Measurements from ENCODE around the gene ANTXR1. TPM values are rescaled to one million over a fixed set of nuclear protein-coding genes. Genes with fewer than 3 reads are reported as not detected.
"Not testable (repeated sequence)": the region's sequence is repeated elsewhere in the genome, so short reads cannot be mapped to it uniquely, and the experiment has no call there.

Gene ANTXR1
- total and polyA plus RNA-seq, 2 donors from 2014 or later, result 7.0 to 42.6 TPM

DNA sequence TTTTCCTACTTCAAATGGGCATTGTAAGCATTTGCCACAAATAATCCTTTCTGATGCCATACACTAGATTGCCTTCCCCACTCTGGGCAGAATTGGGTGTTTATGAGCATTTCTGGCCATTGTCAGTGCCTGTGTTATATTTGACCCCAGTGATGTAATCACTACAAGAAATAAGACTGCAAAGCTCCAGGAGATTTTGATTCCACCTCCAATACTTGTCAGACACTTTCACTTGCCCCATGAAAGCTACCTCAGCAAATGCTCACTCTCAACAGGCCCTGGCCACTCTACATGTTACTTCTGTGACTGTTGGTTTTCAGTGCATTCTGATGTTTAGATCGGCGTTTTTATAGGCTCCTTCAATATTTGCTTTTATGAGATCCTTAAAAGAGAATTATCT lies 239.0 kb downstream of the ANTXR1 start:
- TF ChIP-seq, protein P1, sequence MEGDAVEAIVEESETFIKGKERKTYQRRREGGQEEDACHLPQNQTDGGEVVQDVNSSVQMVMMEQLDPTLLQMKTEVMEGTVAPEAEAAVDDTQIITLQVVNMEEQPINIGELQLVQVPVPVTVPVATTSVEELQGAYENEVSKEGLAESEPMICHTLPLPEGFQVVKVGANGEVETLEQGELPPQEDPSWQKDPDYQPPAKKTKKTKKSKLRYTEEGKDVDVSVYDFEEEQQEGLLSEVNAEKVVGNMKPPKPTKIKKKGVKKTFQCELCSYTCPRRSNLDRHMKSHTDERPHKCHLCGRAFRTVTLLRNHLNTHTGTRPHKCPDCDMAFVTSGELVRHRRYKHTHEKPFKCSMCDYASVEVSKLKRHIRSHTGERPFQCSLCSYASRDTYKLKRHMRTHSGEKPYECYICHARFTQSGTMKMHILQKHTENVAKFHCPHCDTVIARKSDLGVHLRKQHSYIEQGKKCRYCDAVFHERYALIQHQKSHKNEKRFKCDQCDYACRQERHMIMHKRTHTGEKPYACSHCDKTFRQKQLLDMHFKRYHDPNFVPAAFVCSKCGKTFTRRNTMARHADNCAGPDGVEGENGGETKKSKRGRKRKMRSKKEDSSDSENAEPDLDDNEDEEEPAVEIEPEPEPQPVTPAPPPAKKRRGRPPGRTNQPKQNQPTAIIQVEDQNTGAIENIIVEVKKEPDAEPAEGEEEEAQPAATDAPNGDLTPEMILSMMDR (IDR thresholded peaks at IDR 0.05; ENCODE audit: borderline replicate concordance, extremely low read depth, insufficient read depth), result no peak
- no peaks in the 10 kb centered on the region for H3K9me3 ChIP-seq (ENCODE audit: control insufficient read depth in 2 of 3, insufficient read depth in 1 of 3, low read length in 3 of 3)
- no peaks in the 10 kb centered on the region for H3K27me3 ChIP-seq (ENCODE audit: control insufficient read depth, insufficient read depth, low read length)
- DNase-seq (no peak), FAIRE-seq (no peak)
- H3K4me3 ChIP-seq (ENCODE audit: low read length in 3 of 3), result no peak overlapping the region
- H3K27ac ChIP-seq (ENCODE audit: low read depth in 2 of 2, low read length in 2 of 2), result no peak overlapping the region
- intact Hi-C loops (cut with DNase I), result no loop called here
- no peaks in the 10 kb centered on the region for H3K4me1 ChIP-seq (ENCODE audit: control insufficient read depth in 2 of 3, insufficient read depth in 2 of 3, low read depth in 1 of 3, low read length in 3 of 3)
- no peaks in the 10 kb centered on the region for H3K36me3 ChIP-seq (ENCODE audit: control insufficient read depth in 2 of 3, insufficient read depth in 3 of 3, low read length in 3 of 3)
- H3K9ac ChIP-seq (ENCODE audit: low read length in 3 of 3), result no peak overlapping the region

DNA sequence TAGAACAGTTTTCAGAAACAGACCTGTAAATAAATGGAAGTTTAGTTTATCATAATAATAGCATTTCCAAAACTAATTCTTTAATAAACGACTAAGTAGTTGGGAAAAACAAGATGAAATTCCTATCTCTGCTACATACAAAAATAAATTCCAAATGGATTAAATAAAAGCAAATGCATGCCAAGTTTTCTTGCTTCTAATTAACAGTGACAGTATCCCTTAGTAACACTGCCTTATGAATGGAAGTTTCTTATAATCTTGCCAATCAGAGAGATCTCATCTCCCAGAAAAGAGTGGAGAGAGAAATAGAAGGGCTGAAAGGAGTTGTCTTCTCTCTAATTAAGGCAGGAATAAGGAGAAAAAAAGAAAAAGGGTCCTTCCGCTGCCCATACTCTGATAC lies 240.1 kb downstream of the ANTXR1 start:
- Histone ChIP-seq H3K36me3 (ENCODE audit: control insufficient read depth in 2 of 3, insufficient read depth in 3 of 3, low read length in 3 of 3) (no peaks in the 10 kb centered on the region), H3K9ac (ENCODE audit: low read length in 3 of 3) (no peak overlapping the region), H3K4me3 (ENCODE audit: low read length in 3 of 3) (no peak overlapping the region), H3K27me3 (ENCODE audit: control insufficient read depth, insufficient read depth, low read length) (no peaks in the 10 kb centered on the region), H3K9me3 (ENCODE audit: control insufficient read depth in 2 of 3, insufficient read depth in 1 of 3, low read length in 3 of 3) (no peaks in the 10 kb centered on the region), H3K4me1 (ENCODE audit: control insufficient read depth in 2 of 3, insufficient read depth in 2 of 3, low read depth in 1 of 3, low read length in 3 of 3) (no peaks in the 10 kb centered on the region), H3K27ac (ENCODE audit: low read depth in 2 of 2, low read length in 2 of 2) (no peak overlapping the region)
- DNase-seq (no peak), FAIRE-seq (peak; percentile 6)
- intact Hi-C loops (cut with DNase I), result no loop called here
- TF ChIP-seq, protein P1 (IDR thresholded peaks at IDR 0.05; ENCODE audit: borderline replicate concordance, extremely low read depth, insufficient read depth), result no peak

DNA sequence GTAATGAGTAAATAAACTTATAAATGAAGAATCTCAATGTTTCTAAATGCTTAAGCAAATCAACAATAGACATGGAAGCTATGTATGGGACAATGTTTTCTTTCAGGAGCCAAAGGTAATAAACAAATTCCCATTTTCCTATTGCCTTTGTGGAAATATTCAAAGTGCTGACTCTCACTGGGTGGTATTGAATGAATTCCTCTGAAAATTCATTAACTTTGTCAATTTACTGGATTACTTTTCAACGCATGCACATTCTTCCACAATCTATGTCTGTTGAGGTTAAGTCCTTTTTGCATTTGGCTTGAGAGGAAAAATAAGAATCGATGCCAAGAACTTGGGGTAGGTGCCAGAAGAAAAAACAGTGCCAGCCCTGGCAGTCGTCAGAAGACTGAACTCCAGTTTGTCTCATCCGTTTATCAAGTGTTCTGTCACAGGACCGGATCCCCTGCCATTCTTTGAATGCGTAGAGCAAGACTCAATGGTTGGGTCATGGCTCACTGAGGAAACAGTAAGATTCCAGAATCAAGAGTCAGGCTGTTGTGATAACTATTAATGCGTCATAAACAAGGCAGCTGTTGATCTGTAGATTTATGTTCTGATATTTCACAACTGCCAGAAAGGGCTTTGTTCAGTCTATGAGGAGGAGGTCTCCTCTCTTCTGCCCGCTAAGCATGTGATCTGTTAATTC lies 240.8 kb downstream of the ANTXR1 start:
- no peaks in the 10 kb centered on the region for H3K4me1 ChIP-seq (ENCODE audit: control insufficient read depth in 2 of 3, insufficient read depth in 2 of 3, low read depth in 1 of 3, low read length in 3 of 3)
- H3K36me3 ChIP-seq (ENCODE audit: control insufficient read depth in 2 of 3, insufficient read depth in 3 of 3, low read length in 3 of 3), result no peaks in the 10 kb centered on the region
- H3K9me3 ChIP-seq (ENCODE audit: control insufficient read depth in 2 of 3, insufficient read depth in 1 of 3, low read length in 3 of 3), result no peaks in the 10 kb centered on the region
- DNase-seq, result no peak
- no peaks in the 10 kb centered on the region for H3K27me3 ChIP-seq (ENCODE audit: control insufficient read depth, insufficient read depth, low read length)
- no peak overlapping the region for H3K4me3 ChIP-seq (ENCODE audit: low read length in 3 of 3)
- intact Hi-C loops (cut with DNase I), result no loop called here
- TF ChIP-seq, protein P1 (IDR thresholded peaks at IDR 0.05; ENCODE audit: borderline replicate concordance, extremely low read depth, insufficient read depth), result no peak
- H3K27ac ChIP-seq (ENCODE audit: low read depth in 2 of 2, low read length in 2 of 2), result peak overlapping the region in 1 of 2 donors; percentile 55
- FAIRE-seq, result no peak
- no peak overlapping the region for H3K9ac ChIP-seq (ENCODE audit: low read length in 3 of 3)

DNA sequence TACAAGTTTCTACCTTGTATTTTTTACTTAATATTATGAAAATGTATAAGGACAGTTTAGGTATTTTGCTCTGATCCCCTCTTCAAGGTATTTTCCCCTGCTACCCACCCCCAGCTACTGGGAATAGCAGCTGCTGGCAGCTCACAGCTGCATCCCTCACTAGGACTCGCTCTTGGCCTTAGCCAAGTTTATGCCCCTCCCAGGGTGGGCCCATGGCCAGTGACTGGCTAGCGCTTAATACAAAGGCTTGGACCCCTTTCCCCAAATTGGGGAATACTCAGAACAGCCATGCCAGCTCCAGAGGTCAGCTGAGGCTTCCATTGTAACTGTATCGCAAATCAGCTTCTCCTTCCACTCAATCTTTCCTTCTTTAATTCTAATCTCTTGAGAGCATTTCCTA lies 242.8 kb downstream of the ANTXR1 start:
- Histone ChIP-seq H3K4me1 (ENCODE audit: control insufficient read depth in 2 of 3, insufficient read depth in 2 of 3, low read depth in 1 of 3, low read length in 3 of 3) (no peaks in the 10 kb centered on the region), H3K9ac (ENCODE audit: low read length in 3 of 3) (no peak overlapping the region), H3K27me3 (ENCODE audit: control insufficient read depth, insufficient read depth, low read length) (no peaks in the 10 kb centered on the region), H3K27ac (ENCODE audit: low read depth in 2 of 2, low read length in 2 of 2) (no peak overlapping the region), H3K9me3 (ENCODE audit: control insufficient read depth in 2 of 3, insufficient read depth in 1 of 3, low read length in 3 of 3) (peaks cover 0 to 2% (median 0%) of the 10 kb centered on the region in 3 donors), H3K36me3 (ENCODE audit: control insufficient read depth in 2 of 3, insufficient read depth in 3 of 3, low read length in 3 of 3) (no peaks in the 10 kb centered on the region), H3K4me3 (ENCODE audit: low read length in 3 of 3) (no peak overlapping the region)
- intact Hi-C loops (cut with DNase I), result no loop called here
- TF ChIP-seq, protein P1 (IDR thresholded peaks at IDR 0.05; ENCODE audit: borderline replicate concordance, extremely low read depth, insufficient read depth), result no peak
- DNase-seq (no peak), FAIRE-seq (no peak)

DNA sequence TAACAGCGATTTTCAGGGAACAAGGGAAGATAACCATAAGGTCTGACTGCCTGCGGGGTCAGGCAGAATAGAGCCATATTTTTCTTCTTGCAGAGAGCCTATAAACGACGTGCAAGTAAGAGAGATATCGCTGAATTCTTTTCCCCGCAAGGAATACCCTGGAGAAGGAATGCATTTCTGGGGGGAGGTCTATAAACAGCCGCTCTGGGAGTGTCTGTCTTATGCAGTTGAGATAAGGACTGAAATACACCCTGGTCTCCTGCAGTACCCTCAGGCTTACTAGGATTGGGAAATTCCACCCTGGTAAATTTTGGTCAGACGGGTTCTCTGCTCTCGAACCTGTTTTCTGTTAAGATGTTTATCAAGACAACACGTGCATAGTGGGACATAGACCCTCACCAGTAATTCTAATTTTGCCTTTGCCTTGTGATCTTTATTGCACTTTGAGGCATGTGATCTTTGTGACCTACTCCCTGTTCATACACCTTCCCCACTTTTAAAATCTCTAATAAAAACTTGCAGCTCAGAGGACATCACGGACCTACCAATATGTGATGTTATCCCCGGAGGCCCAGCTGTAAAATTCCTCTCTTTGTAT lies 247.1 kb downstream of the ANTXR1 start:
- H3K4me3 ChIP-seq (ENCODE audit: low read length in 3 of 3); DNase-seq; H3K4me1 ChIP-seq (ENCODE audit: control insufficient read depth in 2 of 3, insufficient read depth in 2 of 3, low read depth in 1 of 3, low read length in 3 of 3); intact Hi-C loops (cut with DNase I); H3K27ac ChIP-seq (ENCODE audit: low read depth in 2 of 2, low read length in 2 of 2); FAIRE-seq; H3K27me3 ChIP-seq (ENCODE audit: control insufficient read depth, insufficient read depth, low read length); H3K36me3 ChIP-seq (ENCODE audit: control insufficient read depth in 2 of 3, insufficient read depth in 3 of 3, low read length in 3 of 3); H3K9ac ChIP-seq (ENCODE audit: low read length in 3 of 3): not testable (repeated sequence)
- H3K9me3 ChIP-seq (ENCODE audit: control insufficient read depth in 2 of 3, insufficient read depth in 1 of 3, low read length in 3 of 3), result peaks cover 0 to 11% (median 0%) of the 10 kb centered on the region in 3 donors
